GM19372 (cell line): ENCODE results near the gene KRT40.

Experiments used
- ATAC-seq: cut with Tn5 transposase; IDR thresholded peaks from one replicate; pipeline ENCODE4 v1.9.1; 2021; ENCODE audit warnings: mild to moderate bottlenecking, low read depth, moderate library complexity; ENCODE audit not compliant: unreplicated experiment

KRT40 gene

GRCh38 chr17:40956401-40957254 is 27.5 kb downstream of the KRT40 start:
- ATAC-seq = no peak

GRCh38 chr17:40953881-40954280 is 30.2 kb downstream of the KRT40 start:
- no peak for ATAC-seq

DNA sequence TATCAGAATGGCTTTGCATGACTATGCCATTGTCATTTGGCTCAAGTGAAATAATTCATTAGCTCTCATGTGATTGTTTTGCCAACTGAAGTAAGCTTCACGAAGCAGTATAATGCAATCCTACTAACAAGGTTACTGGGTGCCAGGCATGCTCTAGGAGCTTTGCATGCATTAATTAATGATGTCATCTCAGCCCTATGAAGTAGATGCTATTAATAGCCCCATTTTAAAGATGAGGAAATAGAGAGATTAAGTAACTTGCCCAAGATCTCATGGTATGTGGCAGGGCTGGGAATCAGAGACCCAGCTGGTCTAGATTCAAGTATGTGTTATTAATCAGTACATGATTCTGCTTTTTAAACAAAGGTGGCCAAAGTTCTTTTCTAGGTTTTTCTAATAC is 31.5 kb downstream of the KRT40 start:
- no peak for ATAC-seq

DNA sequence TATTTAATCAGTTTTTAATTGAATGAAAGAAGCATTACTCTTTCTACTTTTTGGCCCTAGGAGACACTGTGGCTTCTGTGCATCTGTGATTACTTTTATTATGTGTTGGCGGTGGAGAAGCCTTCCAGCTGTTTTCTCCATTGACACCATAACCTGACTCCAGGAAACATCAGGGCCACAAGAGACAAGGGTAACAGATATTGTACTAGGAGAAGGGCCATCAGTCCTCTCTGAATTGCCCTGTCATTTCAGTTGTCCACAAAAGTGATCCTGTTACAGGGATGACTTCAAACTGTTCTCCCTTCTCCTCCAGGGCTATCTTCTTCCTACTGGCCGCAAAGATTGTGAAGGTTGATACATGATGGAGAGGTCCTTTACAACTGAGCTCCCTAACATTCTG is 32.0 kb downstream of the KRT40 start:
- ATAC-seq = no peak

GRCh38 chr17:40951011-40951622 is 33.0 kb downstream of the KRT40 start:
- ATAC-seq = no peak

GRCh38 chr17:40950176-40950575 is 34.0 kb downstream of the KRT40 start:
- no peak for ATAC-seq

DNA sequence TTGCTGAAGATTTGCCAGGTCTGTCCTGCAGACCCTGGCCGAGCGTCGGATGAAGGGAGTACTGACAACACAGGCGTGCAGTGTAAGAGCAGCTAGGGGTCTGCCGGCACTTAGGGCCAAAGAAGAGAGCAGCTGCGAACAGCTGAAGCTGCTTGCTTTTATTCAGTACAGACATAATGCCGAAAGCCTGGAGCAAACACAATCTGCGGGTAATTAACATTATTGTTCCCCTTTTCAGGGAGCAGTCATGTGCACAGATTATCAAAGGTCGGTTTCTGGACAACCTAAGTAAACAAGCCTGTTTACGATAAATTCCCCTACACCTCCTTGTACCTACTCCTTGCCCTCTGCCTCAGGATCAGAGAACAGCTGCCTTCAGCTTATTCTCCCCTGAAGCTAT is 34.7 kb downstream of the KRT40 start:
- ATAC-seq = no peak

GRCh38 chr17:40947929-40948328 is 36.2 kb downstream of the KRT40 start:
- no peak for ATAC-seq

DNA sequence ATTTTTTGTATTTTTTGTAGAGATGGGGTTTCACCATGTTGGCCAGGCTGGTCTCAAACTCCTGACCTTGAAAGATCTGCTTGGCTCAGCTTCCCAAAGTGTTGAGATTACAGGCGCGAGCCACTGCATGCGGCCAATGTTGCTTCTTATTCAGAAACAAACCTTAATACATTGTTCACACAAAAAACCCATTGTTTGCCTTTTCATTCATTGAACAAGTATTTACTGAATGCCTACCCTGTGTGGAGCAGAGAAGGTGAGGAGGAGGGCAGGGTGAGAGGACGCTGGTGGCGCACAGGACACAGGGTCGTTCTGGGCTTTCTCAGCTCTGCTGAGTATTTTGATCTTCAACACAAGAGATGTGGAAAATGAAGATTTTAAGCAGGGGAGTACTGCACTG is 38.7 kb downstream of the KRT40 start:
- no peak for ATAC-seq

DNA sequence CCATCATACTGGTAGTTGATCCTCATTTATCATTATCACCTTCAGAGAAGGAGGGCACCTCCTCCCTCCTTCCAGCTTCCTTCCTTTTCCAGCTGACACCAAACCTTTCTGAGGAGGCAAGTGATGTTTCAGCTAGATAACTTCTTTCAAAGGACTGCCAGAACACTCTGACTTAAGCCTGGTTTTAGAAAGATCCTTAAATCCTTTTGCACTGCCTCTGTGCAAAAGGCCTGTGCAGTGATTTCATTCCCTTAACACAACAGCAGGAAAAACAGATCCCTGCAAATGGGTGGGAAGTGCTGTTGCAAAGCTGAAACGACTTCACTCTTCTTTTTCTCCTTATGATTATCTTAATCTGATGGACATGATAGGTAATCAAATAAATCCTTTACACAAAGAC is 39.6 kb downstream of the KRT40 start:
- no peak for ATAC-seq

DNA sequence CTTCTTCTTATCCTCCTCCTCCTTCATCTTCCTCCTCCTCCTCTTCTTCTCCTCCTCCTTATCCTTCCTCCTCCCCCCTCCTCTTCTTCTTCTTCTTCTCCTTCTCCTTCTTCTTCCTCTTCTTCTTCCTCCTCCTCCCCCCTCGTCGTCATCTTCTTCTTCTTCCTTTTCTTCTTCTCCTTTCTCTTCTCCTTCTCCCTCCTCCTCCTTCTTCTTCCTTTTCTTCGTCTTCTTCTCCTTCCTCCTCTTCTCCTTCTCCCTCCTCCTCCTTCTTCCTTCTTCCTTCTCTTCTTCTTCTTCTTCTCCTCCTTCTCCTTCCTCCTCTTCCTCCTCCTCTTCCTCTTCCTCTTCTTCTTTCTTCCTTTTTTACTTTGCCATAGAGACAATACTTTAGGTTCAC is 41.6 kb downstream of the KRT40 start:
- ATAC-seq = no peak

- ATAC-seq = no peak
Observed at GRCh38 chr17:40940266-40940665, 43.9 kb downstream of the KRT40 start.

- ATAC-seq = no peak
Observed at GRCh38 chr17:40938981-40939380, 45.1 kb downstream of the KRT40 start.

- ATAC-seq = no peak
Observed at GRCh38 chr17:40937384-40937819, 46.7 kb downstream of the KRT40 start, which contains the start of gene KRT23. TSS of gene KRT23 (minus strand) at chr17:40937646. CDS start at chr17:40936603, 1,043 bp downstream.

- no peak for ATAC-seq
Observed at GRCh38 chr17:40936976-40937375, 47.1 kb downstream of the KRT40 start.

DNA sequence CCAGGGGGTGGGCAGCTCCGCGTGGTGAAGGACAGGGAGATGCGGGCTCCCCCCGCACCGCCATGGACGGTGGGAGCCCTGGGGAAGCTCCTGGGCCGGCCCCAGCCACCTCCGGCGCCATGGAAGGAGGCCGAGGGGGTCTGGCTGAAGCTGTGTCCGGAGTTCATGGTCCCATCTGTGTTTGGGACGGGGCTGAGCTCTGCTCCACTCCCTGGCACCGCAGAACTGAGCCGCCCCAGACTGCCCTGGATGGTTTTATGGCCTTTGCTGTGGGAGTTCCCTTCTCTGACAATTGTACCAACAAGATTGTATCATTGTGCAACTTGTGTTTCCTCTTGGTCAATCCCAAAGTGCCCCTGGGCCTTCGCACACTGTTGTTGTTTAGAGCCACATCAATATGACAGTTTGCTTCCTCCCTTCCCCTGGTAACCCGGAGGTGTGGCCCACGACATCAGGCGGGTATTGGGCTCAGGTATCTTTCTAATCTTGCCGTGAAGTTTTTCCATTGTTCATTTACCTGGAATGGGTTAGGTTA is 47.6 kb downstream of the KRT40 start:
- ATAC-seq = no peak

DNA sequence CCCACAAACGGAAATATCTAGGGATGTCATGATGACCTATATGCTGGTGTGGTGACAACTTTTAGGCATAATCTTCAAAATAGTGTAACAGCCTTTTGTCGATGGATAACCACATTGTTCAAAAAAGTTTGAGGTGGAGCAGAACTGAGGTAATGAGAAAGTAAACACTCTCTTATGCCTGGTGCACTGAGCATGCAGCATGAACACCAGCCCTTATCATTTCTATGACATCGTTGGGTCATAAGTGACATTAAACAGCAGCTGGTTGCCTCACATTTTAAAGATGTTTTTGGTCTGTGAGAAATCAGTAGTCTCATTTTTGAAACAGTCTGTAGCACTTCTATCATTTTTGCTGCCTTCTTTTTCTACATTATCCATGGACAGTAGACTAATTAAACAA is 48.5 kb downstream of the KRT40 start:
- no peak for ATAC-seq

DNA sequence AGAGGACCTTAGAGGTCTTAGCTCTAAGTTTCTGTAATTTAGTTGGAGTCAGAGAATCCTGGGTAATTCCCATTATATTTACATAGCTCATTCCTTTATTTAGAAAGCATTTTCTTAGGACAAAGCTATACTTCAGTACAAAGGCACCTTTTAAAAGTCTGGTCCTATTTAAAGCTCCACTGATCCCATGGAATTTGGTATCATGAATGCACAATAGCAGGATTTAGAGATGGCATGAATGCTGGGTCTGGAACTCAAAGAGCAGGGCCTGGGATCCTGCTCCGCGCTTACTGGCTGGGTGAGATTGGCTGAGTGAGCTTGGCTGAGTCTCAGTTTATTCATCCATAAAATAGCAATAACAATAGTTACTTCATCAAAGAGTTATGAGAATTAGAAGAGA is 51.5 kb downstream of the KRT40 start:
- ATAC-seq = no peak

GRCh38 chr17:40931311-40931710 is 52.8 kb downstream of the KRT40 start:
- no peak for ATAC-seq
